Stimulated activated naive CD4-positive, alpha-beta T cell treated with Interleukin-2 at 50 U/mL for 16 hours (primary cell): ENCODE measurements around the gene OXGR1.

ENCODE experiments used
- DNase-seq: peaks from one replicate; lab custom pipeline; 2025; lab: John Stamatoyannopoulos, UW

OXGR1 gene

DNA sequence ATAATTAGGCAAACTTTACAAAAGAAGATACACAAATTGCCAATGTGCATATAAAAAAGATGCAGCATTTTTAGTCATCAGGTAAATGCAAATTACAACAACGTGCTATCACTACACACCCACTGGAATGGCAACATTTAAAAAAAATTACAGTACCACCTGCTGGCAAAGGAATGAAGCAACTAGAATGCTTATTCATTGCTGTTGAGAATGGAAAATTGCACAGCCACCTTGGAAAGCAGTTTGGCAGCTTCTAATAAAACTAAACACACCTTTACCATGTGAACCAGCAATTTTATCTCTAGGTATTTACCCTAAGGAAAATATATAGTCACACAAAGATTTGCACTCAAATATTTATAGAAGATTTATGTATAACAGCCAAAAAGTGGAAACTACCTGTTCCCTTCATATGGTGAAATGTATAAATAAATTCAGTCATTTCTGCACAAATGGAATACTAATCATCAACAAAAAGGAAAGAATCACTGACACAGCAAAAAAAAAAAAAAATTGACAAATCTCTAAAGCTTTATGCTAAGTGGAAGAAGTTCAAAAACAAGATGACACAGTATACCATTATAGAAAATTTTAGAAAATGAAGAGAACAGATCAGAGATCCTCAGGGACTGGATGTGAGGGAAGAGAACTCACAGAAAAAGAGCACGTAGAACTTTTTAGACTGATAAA lies 30.3 kb downstream of the OXGR1 start:
- DNase-seq, result no peak

DNA sequence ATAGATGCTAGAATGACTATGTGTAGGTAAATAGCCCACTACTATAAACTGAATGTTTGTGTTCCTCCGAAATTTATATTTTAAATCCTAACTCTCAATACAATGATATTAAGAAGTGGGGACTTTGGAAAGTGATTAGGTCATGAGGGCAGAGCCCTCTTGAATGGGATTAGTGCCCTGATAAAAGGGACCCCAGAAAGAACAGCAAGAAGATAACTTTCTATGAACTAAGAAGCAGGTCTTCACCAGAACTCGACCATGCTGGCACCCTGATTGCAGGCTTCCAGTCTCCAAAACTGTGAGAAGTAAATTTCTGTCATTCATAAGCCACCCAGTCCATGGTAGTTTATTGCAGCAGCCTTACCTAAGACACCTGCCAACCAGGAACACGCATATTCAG lies 33.9 kb downstream of the OXGR1 start:
- no peak for DNase-seq

GRCh38 chr13:96958286-96958891 lies 35.9 kb downstream of the OXGR1 start:
- no peak for DNase-seq

GRCh38 chr13:96952595-96952994 lies 41.7 kb downstream of the OXGR1 start:
- DNase-seq, result no peak

GRCh38 chr13:96948127-96948526 lies 46.1 kb downstream of the OXGR1 start:
- DNase-seq, result no peak

- DNase-seq, result no peak
Measured at GRCh38 chr13:96947343-96947910, 46.8 kb downstream of the OXGR1 start.

GRCh38 chr13:96946709-96947311 lies 47.5 kb downstream of the OXGR1 start:
- DNase-seq, result no peak

DNA sequence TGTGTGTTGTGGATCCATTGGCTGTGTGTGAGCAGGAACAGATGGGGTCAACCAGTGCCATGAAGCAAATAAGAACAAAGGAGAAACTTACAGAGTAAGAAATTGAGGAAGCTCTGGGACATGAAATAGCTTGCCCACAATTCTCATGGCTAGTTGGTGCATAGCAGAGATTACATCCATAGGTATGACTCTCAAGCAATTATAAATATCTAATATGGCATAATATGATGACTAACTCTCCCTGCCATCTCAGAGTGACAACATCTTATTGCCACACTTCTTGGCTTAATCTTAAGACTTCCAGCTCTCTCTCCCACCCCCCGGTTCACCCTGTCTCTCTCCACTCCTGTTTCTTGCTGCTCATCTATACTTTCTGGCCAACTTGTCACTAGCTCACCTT lies 53.3 kb downstream of the OXGR1 start:
- no peak for DNase-seq

- DNase-seq, result no peak
Measured at GRCh38 chr13:96935901-96936300, 58.4 kb downstream of the OXGR1 start.
